Epidermal melanocyte (primary cell): Measurements from ENCODE around the gene PUM1.
A peak's percentile ranks its signal among the peaks of the same experiment; 100 is the strongest.

Experiments used
- DNase-seq: peaks from one replicate; pipeline ENCODE4 v3.0.0; 2011; ENCODE audit warnings: low spot score; ENCODE audit not compliant: insufficient read length

PUM1 gene

DNA sequence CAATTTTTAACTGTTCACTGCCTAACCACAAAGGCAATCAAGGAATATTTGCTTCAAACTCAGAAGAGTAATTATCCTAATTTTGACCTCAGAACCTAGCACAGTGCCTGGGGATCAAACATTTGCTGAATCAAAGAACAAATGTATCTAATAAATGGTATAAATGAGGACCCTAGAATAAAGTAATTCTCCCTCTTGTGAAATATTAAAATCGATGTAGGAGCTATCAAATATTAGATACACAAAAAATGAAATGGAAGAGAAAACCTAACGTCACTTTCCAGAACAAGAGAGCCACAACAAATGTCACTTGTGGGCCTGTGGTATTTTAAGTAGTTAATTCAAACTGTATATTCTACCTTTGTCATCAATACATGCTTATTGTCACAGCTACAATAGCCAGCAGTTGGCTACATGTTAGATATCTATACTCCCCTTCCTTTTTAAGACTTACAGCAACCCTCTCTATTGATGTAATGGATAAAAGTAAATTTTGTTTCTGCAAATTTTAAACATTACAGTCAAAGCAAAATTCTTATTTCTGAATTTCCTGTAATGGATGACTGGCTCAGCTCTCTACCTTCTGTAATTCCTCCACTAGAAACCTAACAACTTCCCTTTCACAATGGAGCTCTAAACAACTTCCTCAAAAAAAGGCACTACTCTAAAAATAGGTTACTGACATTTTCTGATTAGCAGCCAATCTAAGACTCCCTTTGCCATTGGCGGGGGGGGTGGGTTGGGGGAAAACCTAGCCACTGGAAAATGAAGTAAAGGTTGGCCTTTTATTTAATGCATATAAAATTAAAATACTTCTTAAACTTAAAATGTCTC lies 37.6 kb downstream of the PUM1 start:
- DNase-seq: no peak

DNA sequence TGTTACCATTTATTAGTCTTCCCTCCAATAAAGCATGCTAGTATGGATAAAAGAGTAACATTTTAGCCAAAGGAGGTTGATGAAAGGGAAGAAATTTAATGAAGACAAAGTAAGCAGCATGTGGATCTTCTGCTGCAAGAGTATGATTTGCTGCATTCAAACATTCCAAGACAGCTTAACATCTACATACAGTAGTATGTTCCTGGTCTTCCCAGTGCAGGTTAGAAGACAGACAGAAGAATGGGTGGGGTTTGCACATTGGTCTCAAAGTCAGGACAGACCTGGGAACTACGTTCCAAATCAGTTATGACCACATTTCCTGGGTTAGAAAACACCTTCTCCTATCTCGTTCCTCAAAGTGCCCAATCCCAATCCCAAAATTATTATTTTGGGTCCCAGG lies 43.3 kb downstream of the PUM1 start:
- no peak for DNase-seq

DNA sequence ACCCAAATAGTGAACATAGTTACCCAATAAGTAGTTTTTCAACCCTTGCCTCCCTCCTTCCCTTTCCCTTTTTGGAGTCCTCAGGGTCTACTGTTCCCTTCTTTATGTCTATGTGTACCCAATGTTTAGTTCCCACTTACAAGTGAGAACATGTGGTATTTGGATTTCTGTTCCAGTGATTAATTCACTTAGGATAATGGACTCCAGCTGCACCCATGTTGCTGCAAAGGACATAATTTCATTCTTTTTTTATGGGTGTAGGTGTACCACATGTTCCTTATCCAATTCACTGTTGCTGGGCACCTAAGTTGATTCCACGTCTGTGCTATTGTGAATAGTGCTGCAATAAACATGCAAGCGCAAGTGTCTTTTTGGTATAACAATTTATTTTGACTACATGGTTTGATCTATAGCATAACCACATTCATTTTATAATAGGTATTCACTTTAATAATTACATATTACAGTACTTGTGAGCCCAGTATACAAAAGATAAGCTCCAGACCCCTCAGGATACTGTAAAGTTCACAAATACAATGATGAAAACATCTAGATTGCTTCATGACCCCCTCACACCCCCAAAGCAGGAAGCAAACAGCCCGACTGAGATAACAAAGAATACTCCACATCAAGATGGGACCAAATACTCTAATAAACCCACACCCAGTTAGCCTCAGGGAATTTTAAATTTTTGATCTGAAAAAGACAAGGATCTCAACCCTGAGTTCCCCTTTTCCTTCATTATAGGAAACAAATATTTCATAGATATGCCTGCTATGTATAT lies 45.3 kb downstream of the PUM1 start:
- no peak for DNase-seq

GRCh38 chr1:31019401-31019800 lies 46.1 kb downstream of the PUM1 start:
- DNase-seq: no peak

DNA sequence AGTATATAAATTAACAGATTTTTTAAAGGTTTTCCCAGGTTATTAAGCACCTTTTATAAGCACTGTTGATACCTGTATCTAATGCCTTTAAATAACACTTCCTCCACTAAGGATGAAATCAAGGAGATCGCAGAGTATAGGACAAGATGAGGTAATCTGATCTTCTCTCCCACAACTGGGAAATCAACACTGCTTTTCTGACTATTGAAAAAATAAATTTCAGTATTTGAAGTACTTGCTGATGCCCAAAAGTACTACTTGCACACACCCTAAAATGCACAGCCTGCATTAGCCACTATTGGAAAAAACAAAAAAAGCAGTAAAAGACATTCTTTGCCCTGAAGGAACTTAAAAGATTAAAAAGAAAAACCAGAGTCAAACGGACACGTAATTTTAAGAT lies 48.6 kb downstream of the PUM1 start:
- no peak for DNase-seq

GRCh38 chr1:31013187-31013864 lies 52.2 kb downstream of the PUM1 start:
- no peak for DNase-seq

DNA sequence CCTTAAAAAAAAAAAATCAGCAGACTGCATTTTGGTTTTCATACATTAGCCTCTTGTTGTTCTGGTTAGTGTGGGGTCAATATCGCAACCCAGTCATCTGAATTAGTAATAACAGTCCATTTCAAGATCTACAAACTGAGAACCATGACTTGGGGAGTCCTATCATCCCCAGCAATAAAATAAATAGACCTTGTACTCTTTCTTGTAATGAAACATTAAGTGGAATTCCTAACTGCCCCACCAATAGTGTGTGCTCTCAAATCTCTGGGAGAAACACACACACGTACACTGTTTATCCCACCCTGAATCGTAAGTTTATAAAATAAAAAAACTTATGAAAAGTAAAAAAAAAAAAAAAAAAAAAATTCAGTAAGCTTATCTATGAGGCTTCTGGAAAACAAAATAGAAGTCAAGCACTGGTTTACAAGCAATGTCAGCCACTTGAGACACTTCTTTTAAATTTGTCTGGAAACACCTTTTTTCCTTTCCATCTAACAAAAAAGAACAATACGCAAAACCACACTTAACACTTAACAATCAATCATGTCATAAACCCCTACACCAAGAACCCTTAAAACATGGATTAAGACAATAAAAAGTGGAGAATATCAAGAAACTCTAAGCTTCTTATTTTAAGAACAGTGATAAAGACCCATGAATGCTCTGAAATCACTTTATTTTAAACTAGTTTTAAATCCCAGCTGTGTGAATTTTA lies 53.1 kb downstream of the PUM1 start:
- DNase-seq: no peak

DNA sequence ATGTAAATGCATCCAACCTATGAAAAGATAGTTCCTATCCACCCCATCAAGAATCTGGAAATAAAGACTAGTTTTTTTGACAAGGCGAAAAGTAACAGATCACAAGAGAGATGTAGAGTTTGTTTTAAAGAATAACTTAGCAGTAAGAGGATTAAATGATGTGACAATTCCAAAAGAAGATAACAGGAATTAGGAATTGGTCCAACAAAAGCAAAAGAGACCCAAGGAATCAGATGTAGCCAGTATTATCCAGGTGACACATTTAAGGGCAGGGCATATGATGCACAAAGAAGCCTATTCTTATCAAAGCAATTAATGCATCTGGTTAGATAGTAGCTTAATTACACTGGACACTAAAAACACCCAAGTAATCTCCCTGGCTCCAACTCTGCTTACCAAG lies 53.8 kb downstream of the PUM1 start:
- no peak for DNase-seq

DNA sequence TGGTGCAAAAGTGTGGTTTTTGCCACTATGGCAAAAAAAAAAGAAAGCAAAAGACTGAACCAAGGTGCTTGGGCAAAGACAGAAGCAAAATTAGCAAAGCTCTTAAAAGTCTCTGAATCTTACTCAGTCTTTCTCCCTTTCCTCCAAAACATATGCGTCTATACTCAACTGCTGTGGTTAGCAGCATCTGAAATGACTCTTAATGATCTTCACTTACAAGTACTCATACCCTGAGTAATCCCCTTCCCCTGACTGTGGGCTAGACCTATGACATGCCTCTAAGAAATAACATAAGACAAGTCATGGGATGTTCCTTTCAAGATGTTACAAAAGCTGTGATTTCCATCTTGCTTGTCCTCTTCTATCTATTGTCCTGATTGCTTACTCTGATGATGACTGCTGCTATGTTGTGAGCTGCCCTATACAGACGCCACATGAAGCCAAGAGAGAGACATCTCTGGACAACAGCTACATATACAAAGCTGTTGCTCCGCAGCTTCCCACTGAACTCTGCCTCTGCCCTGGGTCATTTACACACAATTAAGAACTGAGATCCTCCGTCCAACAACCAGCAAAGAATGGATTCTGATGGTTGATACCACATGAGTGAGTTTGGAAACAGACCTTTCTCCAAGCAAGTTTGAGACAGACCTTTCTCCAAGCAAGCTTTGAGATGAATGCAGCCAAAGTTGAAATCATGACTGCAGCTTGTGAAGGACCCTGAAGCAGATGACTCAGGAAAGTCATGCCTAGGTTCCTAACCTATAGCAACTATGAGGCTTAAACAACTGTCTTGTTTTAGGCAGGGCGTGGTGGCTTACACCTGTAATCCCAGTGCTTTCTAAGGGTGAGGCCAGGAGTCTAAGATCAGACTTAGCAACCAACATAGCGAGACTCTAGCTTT lies 55.2 kb downstream of the PUM1 start:
- no peak for DNase-seq

GRCh38 chr1:31007462-31007991 lies 58.0 kb downstream of the PUM1 start:
- DNase-seq: peak; percentile 81

GRCh38 chr1:31006747-31007146 lies 58.8 kb downstream of the PUM1 start:
- DNase-seq: no peak

DNA sequence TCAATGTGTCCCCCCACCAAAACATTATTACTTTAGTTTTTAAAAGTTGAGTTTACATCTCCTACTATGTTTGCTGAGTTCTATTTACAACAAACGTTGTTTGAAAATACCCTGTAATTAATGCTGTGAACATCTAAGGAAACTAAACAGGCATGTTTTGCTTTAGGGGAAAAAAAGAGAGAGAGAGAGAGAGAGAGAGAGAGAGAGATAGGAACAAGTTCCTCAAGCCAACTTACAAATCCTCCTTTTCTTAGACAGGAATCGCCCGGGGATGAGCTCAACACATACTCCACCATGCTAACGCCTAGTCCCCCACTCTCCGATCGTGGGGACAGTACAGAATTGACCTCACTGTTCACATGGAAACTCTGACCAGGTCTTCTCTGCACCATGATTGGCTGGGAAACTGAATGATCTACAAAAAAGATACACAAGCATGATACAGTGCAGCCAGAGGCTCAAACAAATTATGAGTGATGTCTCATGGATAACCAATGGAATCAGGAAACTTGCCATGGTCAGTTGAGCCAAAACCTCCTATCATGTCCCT lies 59.8 kb downstream of the PUM1 start:
- DNase-seq: no peak

DNA sequence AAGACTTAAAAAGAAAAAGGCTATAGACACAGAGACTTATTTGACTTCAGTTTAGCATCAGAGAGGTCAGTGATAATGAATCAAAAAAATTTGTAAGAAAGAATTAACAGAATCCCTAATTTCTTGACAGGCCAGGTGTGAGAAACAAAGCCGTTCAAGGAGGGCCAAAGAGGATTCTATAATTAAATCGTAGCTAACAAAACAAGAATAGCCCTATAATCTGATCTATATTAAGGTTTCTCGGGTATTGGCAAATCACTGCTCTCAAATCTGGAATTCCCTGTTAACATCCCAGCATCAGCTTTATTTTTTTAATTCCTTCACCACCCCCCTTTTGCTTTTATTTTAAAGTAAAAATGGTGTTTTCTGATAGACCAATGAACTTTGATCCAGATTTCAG lies 60.3 kb downstream of the PUM1 start:
- no peak for DNase-seq

GRCh38 chr1:31004231-31004621 lies 61.3 kb downstream of the PUM1 start:
- no peak for DNase-seq

GRCh38 chr1:31003613-31004230 lies 61.8 kb downstream of the PUM1 start:
- no peak for DNase-seq

DNA sequence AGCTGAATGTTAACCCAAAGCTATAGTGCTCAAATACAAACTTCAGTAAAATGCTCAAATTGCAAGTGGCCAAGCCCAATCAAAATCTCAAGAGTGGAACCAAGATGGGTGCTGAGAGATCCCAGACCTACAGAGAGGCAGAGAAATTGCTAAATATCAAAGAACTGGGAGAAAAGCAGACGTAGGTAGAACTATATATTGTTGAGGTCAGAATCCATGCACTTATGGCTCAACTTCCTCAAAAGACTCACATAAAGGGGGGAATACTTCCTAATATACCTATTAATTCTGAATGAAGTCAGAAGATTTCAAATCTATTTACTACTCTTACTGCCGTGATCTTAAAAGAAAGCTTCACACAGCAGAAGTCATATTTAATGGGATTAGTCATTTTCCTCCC lies 65.2 kb downstream of the PUM1 start:
- DNase-seq: no peak

GRCh38 chr1:30998887-30999286 lies 66.6 kb downstream of the PUM1 start:
- DNase-seq: no peak

DNA sequence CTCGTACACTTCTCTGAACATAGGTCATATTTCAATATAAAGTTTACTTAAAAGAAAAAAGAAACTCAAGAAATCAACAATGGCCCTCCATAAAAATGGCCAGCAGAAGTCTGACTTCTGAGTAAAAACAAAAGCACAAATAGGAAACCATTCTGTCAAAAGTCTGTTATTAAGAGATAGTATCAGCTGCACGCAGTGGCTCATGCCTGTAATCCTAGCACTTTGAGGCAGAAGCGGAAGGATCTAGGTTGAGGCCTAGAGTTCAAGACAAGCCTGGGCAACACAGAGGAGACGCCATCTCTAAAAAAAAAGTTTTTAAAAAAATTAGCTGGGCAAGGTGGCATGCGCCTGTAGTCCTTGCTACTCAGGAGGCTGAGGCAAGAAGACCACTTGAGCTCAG lies 67.3 kb downstream of the PUM1 start:
- DNase-seq: no peak

DNA sequence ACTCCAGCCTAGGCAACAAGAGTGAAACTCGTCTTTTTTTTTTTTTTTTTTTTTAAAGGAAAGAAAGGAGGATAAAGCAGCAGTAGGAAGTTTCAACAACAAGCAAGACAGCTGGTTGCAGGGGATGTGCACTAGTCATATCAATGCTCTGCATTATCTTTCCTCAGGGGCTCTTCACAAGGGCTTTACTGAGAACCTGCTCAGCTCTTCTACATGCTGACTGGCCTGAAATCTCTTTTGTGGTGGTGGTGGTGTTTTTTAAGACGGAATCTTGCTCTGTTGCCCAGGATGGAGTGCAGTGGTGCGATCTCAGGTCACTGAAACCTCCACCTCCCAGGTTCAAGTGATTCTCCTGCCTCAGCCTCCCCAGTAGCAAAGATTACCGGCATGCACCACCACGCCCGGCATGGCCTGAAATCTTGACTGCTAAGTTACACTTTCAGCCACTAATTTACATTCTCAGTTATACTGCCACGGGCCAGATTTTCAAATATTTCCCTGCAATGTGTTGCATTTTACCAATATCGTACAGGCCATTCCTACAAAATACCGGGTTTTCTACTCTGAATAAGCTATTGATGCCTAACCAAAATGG lies 68.0 kb downstream of the PUM1 start:
- DNase-seq: no peak
